Medulla oblongata (tissue), 1 donor: Measurements from ENCODE around the gene TMCO6.
"Not testable (repeated sequence)": the region's sequence is repeated elsewhere in the genome, so short reads cannot be mapped to it uniquely, and the experiment has no call there.

ENCODE experiments used
- DNase-seq: peaks from one replicate; pipeline ENCODE4 v3.0.0-alpha.2; 2015; ENCODE audit errors: extremely low spot score

The TMCO6 gene

DNA sequence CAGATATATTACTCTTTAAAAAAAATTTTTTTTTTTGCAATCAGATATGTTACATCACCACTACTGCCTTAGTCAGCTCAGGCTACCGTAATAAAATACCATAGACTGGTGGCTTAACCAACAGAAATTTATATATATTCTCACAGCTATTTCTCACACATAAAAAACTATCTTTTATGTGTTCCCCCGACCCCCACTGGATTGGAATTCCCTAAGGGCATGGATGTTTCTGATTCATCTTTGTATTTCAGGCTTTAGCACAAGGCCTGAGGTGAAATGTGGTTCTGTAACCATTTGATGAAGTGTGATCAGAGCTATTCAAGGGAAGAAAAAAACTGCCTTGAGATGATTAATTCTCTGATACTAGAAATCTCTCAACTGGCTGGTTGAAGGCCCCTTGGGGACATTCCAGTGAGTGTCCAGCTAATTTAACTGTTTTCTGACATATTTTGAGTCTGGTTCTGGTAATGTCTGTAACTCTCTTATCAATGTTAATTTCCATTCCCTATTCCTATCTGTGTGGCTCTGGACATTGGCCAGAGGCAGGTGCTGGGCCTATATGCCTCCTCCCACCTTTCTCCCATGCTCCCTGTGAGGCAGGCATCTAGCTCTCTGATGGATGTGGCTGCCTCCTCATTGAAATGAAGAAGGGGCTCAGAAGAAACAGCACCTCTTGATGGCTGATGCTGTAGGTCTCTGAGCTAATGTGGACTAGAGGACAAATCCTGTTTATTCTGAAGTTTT, 8.8 kb upstream of the TMCO6 start:
- DNase-seq, result no peak

DNA sequence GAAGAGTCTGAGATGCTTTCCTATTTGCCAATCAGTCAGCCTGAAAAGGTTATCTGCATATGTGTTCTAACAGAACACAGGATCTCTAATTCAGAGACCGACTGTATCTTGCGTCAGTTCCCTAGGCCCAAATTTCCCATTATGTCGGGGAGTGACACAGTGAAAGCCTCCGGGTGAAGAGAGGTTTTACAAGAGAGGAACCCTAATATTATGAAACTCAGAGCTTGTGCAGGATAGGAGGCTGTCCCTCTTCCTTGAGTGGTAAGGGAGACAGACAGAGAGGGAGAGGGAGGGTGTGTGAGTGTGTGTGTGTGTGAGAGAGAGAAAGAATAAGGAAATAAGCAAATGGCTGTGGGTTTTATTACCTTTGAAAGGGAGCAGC, 8.2 kb upstream of the TMCO6 start:
- DNase-seq, result peak; percentile 54

DNA sequence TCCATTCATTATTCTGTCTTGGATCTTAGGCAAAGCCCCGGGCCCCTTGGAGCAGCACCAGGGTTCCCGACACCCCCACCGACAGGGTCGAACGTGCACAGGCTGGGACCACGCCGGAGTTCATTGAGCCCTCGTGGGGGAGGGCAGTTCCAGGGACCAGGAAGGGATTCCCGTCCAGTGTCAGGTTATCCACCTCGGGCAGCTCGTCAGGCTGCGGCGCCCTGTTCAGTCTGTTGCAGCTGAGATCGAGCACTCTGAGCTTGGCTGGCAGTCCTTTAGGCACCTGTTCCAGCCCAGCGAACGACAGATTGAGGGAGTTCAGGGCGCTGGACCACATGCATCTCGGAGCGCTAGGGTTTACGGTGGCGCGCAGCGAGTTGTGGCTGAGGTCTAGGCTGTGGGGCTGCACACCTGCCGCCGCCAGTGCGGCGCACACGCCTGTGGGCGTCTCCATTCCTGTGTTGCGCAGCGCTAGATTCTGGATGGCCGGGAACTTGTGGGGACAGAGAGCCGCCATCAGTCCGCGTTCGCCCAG, 7.4 kb upstream of the TMCO6 start:
- DNase-seq, result no peak

DNA sequence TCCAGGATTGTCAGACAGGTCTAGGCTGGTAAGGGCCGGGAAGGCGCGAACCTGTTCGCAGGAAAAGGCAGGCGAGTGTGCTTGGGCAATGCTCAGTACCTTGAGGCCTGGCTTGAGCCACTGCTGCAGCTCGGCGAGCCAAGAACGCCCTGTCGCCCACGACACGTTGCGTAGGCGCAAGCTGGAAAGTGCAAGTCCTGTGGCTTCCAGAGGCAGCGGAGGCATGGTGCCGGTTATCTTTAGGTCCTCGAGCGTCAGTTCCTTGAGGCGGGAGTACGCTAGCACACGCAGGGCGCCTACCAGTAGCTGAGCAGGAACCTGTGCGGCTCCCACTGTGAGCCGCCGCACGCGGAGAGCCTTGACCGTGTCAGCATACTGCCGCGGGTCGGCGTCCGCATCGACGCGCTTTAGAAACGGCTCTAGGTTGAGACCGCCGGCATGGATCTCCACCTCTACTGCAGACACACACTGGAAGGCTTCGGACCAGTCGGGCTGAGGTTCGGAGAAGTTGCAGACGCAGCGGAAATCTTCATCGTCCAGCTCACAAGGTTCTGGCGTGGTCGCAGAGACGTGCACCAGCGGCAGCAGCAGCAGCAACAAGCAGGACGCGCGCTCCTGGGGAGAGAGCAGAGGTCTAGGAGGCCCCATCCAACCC, 6.8 kb upstream of the TMCO6 start:
- DNase-seq, result no peak

DNA sequence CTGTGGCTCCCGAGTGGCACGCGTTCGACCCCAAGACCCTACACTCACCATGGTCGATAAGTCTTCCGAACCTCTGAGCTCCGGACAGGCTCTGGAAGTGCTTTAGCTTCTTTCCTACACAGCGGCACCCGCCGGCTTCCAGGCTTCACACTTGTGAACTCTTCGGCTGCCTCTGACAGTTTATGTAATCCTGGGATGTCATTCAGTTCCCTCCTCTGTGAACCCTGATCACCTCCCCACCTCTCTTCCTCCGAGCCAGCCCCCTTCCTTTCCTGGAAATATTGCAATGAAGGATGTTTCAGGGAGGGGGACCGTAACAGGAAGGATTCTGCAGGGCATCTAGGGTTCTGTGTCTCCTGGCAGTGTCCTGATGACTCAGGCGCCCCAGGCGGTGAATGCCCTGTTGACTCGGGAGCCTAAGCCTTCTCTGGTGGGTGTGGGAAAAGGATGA, 6.2 kb upstream of the TMCO6 start, which contains the start of gene CD14:
Gene CD14 (minus strand): TSS at position 155 of the 451 bp plus-strand sequence. CDS start 104 bp downstream, at position 51.
- DNase-seq, result peak; percentile 60

DNA sequence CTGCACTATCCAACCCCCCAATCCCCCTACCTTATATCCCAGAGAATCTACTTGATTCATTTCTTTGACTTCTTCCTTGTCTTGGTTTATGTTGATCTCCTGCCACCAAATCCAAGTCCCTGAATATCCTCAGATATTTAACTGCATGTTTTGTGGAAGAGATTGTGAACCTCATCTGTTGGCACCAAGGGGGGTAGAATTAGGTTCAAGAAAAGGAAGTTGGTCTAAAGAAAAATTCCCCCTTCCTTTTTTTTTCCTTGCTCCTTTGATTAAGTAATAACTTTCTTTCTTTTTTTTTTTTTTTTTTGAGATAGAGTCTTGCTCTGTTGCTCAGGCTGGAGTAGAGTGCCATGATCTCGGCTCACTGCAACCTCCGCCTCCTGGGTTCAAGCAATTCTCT, 5.8 kb upstream of the TMCO6 start:
- DNase-seq, result no peak

DNA sequence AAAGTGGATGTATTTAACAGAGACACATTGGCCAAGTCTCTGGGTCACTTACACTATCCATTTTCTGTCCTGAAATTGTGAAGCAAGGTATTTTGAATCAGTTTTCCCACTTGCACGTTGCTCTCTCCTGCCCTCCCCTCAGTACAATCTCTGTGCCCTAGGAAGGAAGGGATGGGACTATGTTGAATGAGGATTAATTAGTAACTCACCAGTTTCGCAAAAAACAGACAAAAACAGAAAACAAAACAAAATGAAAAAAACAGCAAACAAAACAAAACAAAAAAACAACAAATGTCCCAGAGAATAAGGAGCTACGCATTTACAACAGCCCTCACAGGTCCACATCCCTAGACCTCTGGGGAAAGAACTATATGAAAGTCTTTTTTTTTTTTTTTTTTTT, 5.1 kb upstream of the TMCO6 start:
- no peak for DNase-seq

DNA sequence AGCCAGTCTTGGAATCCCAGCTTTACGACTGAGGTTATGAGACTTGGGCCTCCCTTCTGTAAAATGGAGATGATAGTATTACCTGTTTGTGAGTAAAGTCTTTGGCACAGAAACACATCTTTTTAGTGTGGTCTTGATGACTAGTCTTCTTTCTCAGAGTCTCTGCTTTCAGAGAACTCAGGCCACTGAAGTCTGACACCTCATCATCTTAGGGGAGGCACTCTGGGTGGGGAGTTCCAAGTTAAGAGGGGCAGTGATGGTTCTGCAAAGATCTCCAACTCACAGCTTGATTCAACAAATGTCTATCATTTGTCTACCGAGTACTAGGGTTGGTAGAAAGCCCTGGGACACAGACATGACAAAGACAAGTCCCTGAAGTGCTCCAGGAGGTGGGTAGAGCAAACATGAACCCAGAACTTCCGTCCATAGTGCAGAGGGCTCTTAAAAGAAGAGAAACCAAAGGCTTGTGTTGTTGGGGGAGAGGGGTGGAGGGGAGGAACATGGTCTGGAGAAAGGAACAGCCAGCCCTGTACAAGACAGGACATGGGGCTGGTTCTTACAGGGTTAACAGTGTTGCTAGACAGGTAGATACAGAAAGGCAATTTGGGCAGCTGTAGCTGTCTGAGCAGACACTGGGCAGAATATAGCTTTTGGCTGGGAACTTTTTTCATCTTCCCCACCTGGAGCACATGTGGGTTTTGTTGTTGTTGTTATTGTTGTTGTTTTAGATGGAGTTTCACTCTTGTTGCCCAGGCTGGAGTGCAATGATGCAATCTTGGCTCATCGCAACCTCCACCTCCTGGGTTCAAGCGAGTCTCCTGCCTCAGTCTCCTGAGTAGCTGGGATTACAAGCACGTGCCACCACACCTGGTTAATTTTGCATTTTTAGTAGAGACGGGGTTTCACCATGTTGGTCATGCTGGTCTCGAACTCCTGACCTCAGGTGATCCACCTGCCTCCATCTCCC, 3.7 kb upstream of the TMCO6 start:
- DNase-seq, result no peak

DNA sequence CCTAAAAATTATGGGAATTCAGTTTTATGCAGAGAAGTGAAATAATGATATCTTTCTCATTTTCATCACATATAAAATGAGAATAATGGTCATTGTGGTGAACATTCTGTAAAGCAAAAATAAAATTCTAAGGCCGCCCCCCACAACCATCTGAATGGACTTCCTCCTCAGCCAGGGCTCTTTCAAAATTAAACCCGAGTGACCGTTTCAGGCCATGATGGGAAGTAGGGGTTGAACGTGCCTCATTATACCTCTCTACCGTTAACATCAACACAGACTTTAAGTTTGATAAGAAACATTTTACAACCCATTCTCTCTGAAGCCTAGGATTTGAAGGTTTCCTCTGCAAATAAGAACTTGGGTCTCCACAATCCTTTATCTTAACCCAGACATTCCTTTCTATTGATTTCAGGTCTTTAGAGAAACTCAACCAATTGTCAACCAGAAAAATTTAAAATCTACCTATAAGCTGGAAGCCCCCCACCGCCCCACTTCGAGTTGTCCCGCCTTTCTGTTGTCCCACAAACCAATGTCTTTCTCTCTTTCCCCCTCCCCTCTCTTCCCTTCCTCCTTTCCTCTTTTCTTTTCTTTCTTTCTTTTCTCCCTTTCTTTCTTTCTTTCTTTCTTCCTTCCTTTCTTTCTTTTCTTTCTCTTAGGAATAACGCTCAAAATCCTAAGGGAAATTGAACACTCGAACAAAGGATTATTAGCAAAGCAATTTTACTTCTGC, 1.7 kb upstream of the TMCO6 start:
- no peak for DNase-seq

DNA sequence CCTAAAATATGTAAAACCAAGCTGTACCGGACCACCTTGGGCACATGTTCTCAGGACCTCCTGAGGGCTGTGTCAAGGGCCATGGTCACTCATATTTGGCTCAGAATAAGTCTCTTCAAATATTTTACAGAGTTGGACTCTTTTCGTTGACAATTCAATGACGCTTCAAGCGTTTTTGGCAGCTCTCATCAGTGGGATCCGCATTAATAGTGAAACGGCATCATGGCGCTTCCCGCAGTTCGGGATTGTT, 428 bp upstream of the TMCO6 start:
- not testable (repeated sequence) for DNase-seq

DNA sequence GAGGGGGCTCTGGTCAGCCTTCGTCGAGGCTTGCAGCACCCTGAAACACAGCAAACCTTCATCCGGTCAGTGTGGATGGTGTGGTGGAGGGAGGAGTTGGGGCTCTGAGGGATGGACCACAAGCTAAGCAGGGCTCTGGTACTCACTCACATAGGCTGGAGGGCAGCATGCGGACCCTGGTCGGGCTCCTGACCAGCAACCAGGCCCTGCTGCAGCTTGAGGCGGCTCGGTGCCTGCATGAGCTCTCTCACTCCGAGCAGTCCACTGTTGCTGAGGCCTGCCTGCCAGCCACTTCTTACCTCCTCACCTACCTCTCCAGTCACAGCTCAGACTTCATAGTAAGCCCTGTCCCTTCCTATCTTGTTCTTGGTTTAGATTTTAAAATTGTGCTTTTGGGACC, 2.5 kb downstream of the TMCO6 start:
- no peak for DNase-seq

DNA sequence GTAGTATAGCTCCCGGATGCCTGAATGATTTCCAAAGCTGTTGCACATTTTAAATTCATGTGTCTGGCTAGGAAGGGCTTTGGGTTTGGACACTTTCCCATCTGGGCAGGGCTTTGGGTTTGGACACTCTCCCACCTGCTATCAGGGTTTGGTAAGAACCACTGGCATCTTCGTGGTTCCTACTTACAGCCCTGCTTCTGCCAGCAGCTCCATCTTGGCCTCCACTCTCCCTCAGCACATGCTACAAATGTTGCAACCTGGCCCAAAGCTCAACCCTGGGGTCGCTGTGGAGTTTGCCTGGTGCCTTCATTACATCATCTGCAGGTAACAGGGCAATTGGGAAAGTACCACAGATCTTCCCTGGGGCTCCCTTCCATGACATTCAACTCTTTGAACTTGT, 3.5 kb downstream of the TMCO6 start:
- no peak for DNase-seq

DNA sequence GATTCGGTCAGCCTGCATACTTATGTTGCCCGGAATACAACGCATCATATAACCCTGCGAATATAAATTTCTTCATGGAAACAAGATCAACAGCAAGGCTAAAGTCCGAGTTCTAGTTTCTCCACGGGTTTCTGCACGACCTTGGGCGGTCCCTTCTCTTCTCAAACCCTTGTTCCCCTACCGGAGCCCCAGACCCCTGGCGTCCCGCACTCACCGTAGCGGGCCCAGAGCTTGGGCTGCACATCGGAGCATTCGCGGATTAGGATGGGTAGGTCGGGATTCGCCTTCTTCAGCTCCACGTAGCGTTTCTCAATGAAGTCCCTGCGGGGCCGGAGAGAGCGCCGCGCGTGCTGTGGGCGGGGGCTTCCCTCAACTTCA, 7.8 kb downstream of the TMCO6 start:
- DNase-seq, result no peak

DNA sequence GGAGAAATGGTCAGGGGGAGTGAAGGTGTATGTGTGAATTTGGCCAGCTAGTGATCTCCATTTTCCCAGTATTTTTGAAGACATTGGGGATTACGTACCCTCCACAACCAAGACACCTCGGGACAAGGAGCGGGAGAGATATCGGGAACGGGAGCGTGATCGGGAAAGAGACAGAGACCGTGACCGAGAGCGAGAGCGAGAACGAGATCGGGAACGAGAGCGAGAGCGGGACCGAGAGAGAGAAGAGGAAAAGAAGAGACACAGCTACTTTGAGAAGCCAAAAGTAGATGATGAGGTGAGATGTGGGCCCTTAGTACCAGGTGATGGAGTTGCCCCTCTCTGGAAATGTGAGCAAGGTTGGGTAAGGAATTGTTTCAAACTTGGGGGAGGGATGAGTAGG, 19.6 kb downstream of the TMCO6 start:
- no peak for DNase-seq

DNA sequence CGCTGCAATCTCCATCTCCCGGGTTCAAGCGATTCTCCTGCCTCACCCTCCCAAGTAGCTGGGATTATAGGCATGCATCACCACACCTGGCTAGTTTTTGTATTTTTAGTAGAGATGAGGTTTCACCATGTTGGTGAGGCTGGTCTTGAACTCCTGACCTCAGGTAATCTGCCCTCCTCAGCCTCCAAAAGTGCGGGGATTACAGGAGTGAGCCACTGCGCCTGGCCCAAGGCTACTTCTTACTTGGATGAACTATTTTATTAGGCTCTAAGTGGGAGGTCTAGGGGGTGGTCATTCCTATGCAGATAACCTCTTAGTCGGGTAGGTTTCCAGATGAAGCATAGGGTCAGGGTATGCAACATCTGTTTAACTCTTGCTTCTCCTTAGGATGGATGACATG, 21.1 kb downstream of the TMCO6 start:
- not testable (repeated sequence) for DNase-seq

DNA sequence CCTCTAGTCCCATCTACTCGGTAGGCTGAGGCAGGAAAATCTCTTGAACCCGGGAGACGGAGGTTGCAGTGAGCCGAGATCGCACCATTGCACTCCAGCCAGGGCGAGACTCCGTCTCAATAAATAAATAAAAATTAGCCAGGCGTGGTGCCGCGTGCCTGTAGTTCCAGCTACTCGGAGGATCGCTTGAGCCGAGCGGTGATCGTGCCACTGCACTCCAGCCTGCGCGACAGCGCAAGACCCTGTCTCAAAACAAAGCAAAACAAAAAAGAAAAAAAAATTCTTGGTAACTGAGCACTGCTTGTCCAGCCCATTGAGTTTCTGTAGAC, 24.7 kb downstream of the TMCO6 start:
- no peak for DNase-seq

DNA sequence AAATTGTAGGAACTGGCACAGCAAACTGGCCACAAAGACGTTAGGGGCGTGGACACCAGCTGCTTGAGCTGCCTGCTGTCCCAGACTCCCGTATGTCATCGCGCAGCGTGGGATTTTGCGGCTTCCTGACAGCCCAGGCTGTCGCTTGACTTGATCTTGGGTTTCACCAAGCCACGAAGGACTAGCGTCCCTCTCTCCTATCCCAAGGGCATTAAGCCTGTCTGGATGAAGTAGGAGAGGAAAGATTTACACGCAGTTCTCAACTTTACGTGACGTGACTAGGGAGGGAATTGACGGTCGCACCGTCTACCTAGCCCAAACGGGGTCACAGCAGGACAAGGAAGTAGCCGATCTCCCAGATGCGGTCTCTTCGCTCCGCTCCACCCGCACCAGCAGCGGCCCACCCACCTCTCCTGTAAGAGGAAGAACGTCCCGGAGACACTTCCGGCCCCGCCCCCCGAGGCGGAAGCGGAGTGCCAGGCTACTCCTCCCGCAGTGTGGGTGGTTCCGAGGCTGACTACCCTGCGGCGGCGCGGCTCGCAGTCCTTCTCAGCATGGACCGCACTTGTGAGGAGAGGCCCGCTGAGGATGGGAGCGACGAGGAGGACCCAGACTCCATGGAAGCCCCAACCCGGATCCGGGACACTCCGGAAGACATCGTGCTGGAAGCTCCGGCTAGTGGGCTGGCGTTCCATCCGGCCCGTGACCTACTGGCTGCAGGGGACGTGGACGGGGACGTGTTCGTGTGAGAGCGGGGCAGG, 25.3 kb downstream of the TMCO6 start, which contains the start of gene WDR55:
Gene WDR55 (plus strand): TSS at position 546 of the 761 bp plus-strand sequence. CDS start 9 bp downstream, at position 555.
- peak; percentile 97 for DNase-seq

DNA sequence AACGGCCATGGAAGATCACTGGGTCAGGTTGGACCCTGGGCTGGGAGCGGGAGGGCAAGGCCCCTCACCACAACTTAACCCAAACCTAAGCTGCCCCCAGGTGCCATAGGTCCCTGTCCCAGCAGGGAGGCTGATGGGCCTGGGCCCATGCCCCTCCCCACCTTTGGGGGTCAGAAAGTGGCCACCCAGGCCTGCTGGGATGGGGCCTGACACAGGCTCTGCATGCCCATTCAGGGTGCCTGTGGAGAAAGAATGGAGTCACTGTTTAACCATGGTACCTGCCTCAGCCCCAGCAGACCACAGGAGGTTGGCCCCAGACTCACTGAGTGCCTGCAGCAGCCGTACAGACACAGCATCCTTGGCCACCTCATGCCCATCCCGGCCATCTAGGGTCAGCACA, 31.8 kb downstream of the TMCO6 start:
- not testable (repeated sequence) for DNase-seq

DNA sequence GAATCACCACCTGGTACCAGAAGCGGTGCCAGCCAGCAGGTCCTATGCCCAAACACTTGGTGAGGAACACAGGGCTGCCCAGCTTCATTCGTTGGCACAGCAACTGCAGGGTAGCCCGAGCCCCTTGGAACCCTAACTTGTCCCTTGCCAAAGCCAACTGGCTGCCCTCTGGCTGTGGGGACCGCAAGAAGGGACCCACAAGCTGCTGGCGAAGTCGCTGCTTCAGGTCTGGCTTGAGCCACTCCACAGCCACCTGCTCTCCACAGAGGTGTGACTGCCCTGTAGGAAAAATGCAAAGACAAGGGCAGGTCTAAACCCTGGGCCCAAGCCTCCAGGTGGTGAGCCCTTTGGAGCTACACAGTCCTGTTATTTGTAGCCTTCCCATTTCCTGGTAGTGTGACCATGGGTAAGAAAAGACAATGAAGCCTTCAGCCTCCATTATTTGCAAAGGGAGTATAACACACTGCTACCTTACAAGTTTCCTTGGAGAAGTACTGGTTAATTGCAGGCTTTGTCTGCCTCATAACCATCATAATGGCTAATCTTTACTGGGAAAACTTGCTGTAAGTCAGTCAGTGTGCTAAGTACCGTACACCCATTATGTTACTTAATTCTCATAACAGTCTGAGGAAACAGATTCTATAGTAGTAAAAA, 32.3 kb downstream of the TMCO6 start:
- DNase-seq, result no peak

DNA sequence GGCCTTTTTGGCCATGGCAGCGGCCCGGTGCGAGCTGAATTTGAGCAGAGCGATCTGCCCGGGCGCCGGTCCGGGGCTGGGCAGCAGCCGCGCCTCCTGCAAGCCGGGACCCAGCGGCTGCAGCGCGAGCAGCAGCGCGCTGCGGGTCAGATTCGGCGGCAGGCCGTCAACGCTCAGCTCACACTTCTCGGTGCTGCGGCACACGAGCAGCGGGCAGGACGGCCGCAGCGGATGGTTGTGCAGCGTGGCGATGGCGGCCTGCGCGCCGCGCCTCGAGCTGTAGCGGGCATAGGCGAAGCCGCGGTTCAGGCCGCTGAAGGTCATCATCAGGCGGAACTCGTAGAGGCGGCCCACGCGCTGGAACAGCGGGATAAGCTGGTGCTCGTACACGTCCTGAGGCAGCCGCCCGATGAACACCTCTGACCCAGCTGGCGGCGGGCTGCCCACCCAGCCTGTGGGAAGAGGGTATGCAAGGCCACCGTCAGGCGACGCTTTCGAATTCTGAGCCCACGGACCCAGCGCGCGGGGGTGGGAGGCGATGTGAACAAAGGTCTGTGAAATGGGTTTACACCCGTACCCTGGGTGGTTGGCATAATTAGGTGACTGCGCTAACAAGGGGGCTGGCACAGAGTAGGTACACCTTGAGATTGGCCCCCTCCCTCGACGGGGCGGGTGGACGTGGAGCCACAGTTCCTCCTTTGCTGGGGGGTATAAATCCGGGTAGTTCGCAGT, 33.4 kb downstream of the TMCO6 start:
- no peak for DNase-seq
